ENCODE measurements around the gene SNCG.
"Not testable (repeated sequence)": the region's sequence is repeated elsewhere in the genome, so short reads cannot be mapped to it uniquely, and the experiment has no call there.

SNCG gene

DNA sequence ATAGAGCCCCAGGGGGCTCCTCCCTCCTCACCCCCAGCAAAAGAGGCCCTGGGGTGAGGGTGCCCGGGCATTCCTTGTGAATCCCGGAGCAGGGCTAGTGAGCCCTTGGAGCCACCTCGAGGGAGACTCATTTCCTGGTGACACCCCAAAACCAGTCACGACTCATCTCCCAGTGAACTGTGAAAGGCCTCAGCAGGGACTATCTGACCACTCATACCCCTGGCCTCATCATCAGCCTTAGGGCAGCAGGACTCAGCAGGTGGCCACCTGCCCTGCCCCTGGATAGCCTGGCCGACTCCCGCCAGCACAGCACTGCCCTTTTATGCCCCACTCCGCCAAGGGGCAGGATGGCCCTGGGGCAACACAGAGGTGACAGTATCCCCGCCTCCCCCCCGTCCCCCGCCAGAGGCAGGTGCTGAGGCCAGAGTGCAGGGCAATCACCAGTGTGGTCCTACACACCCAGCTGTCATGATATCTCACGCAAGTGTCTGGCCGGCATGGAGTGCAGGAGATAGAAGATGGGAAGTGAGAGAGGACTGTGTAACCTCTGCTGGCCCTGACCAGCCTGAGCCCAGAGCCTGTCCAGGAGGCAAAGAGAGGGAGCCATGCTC is 3.2 kb downstream of the SNCG start:
- DNase-seq = no peak

DNA sequence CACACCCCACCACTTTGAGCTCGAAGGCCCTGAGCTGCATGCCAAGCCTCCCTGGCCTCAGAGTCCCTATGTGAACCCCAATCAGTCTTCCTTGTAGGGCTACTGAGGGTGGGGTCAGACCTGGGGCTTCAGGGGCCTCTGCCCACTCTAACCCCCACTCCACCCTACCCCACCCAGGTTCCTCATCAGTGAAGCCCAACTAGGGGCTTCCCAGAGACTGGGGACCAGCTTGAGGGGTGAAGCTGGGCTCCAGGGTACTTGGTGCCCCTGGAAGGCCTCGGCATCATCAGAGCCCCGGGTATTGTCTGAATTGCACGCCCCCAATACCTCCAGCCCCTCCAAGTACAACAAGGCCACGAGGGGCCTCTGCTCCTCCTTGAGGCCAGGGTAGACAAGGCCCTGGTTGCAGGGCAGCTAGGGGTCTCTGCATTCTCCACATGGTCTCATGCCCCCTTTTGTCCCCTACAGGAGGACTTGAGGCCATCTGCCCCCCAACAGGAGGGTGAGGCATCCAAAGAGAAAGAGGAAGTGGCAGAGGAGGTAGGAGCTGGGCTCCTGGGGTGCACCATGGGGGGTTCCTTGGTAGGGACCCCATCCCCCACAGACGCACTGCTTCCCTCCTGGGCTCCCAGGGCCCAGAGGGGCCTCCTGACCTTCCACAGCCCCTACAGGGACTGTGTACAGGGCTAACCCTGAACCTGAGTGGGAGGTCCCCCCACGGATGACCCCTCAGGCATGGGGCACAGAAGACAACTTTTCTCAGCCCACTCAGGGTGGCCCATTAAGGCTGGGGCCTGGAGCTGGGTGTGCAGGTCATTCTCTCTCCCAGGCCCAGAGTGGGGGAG is 4.0 kb downstream of the SNCG start:
- DNase-seq = no peak

DNA sequence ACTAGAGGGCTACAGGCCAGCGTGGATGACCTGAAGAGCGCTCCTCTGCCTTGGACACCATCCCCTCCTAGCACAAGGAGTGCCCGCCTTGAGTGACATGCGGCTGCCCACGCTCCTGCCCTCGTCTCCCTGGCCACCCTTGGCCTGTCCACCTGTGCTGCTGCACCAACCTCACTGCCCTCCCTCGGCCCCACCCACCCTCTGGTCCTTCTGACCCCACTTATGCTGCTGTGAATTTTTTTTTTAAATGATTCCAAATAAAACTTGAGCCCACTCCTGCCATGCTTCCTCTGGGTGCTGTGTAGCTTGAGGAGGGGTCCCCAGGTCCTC is 4.5 kb downstream of the SNCG start:
- DNase-seq = no peak

DNA sequence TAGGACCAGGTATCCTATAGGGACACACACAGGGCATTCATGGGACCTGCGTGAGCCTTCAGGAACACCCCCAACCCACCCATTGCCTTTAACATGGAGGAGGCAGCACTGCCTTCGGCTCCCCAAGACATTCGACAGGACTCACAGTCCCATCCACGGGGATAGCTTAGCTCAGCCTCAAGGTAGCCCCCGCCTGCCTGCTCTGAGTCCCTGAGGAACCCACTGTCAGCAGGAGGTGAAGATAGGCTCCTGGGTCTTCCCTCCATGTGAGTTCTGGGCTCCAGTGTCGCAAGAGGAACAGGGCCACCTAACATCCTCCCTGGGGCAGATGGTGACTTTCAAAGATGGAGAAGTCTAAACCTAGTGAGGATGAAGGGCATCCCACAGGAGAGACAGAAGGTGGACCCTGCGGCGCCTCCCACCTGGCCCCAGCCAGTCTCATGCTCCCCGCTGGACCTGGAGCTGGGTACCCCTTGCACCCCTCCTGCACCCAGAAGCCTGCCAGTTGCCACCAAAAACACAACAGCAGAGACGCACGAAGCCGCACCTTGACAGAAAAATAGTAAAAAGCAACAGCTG is 5.0 kb downstream of the SNCG start:
- no peak for DNase-seq

- DNase-seq = no peak
Observed at GRCh38 chr10:86964061-86964846, 5.9 kb downstream of the SNCG start.

GRCh38 chr10:86964847-86965190 is 6.4 kb downstream of the SNCG start:
- DNase-seq = no peak

DNA sequence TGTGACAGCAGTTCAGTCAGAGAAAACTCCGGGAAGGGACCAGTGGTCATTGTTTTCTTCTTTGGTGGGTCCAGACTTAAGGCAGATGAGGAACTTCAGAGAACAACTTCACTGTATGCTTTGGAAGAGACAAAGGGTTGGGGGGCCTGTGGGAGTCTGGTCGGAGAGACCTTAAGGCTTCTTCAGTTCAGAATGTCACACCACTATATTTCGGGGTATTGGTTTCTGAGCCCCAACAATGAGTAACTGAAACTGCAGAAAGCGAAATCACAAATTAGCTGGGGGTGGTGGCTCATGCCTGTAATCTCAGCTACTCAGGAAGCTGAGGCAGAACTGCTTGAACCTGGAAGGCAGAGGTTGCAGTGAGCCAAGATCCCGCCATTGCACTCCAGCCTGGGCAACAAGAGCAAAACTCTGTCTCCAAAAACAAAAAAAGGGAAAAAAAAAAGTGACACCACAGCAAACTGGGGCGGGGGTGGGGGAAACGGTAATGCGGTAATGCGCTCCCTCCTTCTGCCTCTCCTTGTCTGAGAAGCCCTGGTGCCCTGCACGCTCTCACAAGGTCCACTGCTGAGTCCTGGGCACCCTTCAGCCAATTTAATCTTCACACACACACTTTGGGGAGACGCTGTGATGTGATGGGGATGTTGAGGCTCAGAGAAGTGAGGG is 7.7 kb downstream of the SNCG start:
- DNase-seq = peak; percentile 9

DNA sequence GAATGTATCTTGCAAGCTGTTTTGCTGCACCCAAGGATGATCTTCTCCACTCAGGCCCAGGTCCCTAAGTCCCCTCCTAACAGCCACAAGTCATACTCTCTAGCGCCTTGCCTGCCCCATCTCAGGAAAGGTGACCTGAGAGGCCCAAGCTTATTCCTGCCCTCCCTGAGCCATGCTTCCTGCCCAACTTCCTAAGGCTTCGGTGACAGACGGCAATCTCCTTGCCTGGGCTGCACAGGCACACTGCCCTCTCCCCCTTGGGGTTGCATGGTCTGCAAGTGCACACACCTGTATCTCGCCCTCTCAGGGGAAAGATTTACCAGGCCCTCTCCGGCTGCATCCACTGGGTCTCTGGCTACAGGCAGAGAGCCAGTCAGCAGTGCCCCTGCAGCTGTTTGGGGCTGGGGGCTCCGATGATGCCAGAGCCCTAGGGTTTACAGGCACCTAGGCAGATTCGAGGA is 9.1 kb downstream of the SNCG start:
- DNase-seq = no peak

DNA sequence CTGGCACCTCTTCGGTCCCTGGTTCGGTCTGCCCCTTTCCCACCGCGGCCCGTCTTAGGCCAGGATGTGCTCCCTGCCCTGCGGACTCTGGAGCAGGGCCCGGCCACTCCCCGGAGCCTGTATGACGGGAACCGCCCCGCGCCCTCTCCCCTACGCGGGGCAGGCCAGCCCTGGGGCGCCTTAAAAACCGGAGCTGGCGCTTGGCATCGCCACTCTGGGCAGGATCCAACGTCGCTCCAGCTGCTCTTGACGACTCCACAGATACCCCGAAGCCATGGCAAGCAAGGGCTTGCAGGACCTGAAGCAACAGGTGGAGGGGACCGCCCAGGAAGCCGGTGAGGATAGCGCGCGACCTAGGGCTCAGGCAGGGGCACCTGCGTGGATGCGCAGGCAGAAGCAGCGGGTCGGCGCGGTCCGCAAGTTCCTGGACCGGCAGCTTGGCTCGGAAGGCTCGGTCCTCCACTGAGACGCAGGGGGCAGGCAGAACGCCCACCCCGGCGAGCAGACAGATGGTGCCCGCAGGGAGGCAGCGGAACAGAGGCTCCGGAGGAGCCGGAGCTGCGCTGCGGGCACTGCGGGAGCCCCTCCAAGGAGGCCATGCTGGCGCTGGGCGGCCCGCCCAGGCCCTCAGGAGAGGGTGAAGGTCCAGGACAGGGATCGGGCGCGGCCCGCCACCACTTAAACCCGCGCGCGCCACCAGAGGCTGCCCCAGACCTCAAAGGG is 10.0 kb downstream of the SNCG start, which contains the start of gene ADIRF:
Gene ADIRF, plus strand, starts transcription at position 212 of the 723 bp plus-strand sequence. Its CDS starts 63 bp downstream, at position 275.
- DNase-seq = peak; percentile 58

GRCh38 chr10:86968994-86969355 is 10.6 kb downstream of the SNCG start:
- DNase-seq = peak; percentile 17

- DNase-seq = peak; percentile 37
Observed at GRCh38 chr10:86969421-86970041, 11.1 kb downstream of the SNCG start.

DNA sequence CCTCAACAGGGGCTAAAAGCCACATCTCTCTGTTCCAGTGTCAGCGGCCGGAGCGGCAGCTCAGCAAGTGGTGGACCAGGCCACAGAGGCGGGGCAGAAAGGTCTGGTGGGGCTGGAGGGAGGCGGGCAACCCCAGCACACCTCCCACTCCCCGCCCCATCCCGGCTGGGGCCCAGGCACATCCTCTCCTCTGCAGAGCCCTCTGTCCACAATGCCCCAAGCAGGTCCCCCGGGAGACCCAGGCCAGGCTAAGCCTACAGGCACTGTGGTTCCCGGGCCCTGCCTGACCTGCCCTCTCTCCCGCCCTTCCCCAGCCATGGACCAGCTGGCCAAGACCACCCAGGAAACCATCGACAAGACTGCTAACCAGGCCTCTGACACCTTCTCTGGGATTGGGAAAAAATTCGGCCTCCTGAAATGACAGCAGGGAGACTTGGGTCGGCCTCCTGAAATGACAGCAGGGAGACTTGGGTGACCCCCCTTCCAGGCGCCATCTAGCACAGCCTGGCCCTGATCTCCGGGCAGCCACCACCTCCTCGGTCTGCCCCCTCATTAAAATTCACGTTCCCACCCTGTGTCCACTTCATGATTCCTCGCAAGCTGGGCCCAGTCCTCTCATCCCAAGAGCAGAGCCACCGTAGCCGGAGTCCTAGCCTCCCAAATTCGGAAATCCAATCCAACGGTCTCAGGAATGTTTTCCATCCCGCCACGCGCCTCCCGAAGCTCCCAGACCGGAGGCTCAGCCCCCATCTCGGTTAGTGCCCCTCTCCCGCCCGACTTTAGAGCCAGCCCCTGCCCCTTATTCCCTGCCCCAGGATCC is 12.0 kb downstream of the SNCG start:
- DNase-seq = peak; percentile 86

GRCh38 chr10:86970982-86971231 is 12.5 kb downstream of the SNCG start:
- no peak for DNase-seq

DNA sequence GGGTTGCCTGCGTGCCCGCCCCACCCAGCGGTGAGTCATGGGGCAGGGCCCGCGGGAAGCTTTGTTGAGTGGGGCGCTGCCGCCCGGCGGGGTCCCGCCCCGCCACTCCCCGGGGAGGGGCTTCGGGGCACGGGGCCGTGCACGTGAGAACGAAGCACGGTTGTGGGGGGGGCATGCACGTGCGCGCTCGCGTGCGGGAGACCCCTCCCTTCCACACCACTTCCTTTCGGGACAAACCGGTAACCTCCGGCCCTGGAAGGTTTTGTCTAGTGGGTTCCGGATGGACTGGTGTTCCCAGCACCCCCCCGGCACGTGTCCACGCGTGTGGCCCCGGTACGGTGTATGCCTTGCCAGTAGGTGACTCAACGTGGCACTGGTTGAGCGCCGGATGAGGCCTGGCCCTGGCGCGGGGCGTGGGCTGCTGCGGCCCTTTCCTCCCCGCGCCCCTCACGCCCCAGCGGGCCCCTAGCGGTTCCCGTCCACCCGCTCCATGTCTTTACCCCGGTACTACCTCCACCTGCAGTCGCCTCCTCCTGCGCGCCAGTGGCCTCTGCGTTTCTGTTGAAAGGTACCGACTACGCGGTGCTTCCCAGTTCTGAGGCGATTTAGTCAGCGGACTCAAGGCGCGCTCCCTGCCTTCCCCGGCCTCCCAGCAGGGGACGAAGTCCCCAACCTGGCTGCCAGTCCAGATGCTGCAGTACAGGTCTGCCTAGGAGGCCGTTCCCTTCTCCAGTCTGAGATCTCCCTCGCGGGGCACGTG is 13.0 kb downstream of the SNCG start:
- peak; percentile 90 for DNase-seq

DNA sequence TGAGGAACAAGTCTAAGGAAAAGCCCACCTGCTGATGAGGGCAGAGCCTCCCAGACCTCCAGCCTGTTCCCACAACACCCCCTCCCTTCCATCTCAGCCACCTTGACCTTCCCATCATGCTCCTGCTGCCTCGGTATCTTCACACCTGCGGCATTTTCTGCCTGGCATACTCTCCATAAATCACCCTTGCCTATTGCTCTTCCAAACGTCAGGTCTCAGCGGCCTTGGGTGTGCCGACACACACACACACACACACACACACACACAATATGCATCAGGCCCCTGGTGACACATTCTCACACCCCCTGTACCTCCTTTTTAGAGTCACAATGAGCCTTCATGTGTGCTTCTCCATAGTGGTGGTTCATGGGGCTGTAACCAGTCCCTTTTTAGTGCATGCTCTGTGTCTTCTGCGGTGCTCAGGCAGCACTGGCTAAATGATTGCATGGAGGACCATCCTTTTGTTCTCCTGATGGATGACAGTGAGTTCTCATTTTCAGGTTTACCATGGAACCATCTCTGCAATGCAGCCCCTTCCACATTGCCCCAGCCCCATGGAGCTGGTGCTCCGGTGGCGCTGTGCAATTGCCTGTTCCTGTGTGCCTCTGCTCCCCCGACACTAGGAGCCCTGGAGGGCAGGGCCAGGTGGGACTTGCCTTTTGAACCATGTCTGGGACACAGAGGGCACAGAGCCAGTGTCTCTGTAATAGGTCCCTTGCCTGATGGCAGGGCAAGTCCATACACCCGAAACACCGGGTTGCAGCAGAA is 14.4 kb downstream of the SNCG start:
- DNase-seq = no peak

DNA sequence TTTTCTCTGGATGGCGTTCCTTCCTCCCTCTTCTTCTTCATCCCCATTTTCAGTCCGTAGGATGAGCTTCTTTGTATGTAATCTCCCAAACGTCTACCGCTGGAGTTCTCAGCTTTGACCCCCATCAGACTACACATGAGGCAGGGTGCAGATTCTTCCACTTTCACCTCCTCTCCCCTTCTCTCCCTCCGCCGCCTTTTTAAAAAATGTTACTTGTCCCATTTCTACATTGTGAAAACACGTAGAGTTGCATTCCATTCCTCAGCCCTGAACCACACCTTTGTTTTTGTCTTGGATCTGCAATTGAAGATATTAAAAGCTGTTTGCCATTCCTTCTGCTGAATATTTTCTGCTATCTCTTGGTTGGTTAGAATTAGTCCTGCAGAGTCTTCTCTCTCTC is 16.1 kb downstream of the SNCG start:
- no peak for DNase-seq

DNA sequence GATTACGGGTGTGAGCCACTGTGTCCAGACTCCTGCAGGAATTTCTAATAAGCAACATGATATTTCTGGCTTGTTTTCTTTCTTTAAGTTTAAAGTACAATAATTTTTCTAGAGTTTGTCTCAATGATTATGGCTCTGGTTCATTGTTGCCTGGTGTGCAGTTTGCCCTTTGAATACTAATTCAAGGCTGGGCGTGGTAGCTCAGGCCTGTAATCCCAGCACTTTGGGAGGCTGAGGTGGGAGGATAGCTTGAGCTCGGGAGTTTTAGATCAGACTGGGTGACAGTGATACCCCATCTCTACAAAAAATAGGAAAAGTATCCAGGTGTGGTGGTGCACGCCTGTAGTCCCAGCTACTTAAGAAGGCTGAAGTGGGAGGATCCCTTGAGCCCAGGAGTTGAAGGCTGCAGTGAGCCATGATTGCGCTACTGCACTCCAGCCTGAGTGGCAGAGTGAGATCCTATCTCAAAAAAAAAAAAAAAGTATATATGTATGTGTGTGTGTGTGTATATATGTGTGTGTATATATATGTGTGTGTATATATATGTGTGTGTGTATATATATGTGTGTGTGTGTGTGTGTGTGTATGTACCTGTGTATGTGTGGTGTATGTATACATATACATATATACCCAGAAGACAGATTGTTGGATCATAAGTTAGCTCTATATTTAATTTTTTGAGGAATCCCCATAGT is 18.1 kb downstream of the SNCG start:
- DNase-seq = no peak

DNA sequence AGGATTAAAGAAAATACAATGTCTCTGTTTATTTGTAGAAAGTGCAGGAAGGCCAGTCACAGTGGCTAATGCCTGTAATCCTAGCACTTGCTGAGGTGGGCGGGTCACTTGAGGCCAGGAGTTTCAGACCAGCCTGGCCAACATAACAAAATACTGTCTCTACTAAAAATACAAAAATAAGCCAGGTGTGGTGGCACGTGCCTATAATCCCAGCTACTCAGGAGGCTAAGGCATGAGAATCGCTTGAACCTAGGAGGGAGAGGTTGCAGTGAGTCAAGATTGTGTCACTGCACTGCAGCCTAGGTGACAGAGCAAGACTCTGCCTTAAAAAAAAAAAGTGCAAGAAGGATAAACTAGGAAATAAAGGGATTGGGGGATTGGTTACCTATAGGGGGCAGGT is 20.1 kb downstream of the SNCG start:
- DNase-seq = not testable (repeated sequence)

GRCh38 chr10:86979296-86979818 is 21.0 kb downstream of the SNCG start:
- DNase-seq = no peak

Measured in eye (tissue), 1 donor.